HUES64 (cell line): ENCODE measurements around the gene TSPAN14.

Experiments
- H3K27ac ChIP-seq: 2 replicates; pipeline ENCODE4 v1.7.0; 2013; ENCODE audit warnings: low read depth, low read length, inconsistent platforms
- H3K27me3 ChIP-seq: 2 replicates; pipeline ENCODE4 v1.6.1; 2013; ENCODE audit warnings: mild to moderate bottlenecking, low read length; ENCODE audit not compliant: insufficient read depth
- H3K36me3 ChIP-seq: 2 replicates; pipeline ENCODE4 v1.6.1; 2013; ENCODE audit warnings: mild to moderate bottlenecking, low read length; ENCODE audit not compliant: insufficient read depth
- H3K4me1 ChIP-seq: 2 replicates; pipeline ENCODE4 v1.6.1; 2013; ENCODE audit warnings: mild to moderate bottlenecking, low read length, moderate library complexity; ENCODE audit not compliant: insufficient read depth
- H3K4me3 ChIP-seq: 2 replicates; pipeline ENCODE4 v1.5.1; 2013; ENCODE audit warnings: mild to moderate bottlenecking, low read length, moderate library complexity
- H3K9ac ChIP-seq: 2 replicates; pipeline ENCODE4 v1.6.1; 2013; ENCODE audit warnings: mild to moderate bottlenecking, low read depth, low read length
- H3K9me3 ChIP-seq: 2 replicates; pipeline ENCODE4 v1.6.1; 2013; ENCODE audit warnings: low read depth, low read length; ENCODE audit not compliant: insufficient read depth
- WGBS: fragments of 150-250, 120-280 bp; methylation state at CpG from one replicate; pipeline ENCODE4 v1.1.7; 2013; ENCODE audit warnings: missing lambda C conversion rate; 5-methylcytosine and 5-hydroxymethylcytosine counted together

TSPAN14 gene

GRCh38 chr10:80544316-80544953, 90.3 kb downstream of the TSPAN14 start:
- no peak overlapping the region for H3K27ac ChIP-seq
- H3K27me3 ChIP-seq, result no peaks in the 10 kb centered on the region
- H3K9me3 ChIP-seq, result no peaks in the 10 kb centered on the region
- H3K36me3 ChIP-seq, result no peaks in the 10 kb centered on the region
- H3K4me1 ChIP-seq, result no peaks in the 10 kb centered on the region
- 83% methylated on average over 12 of the region's 12 CpGs for WGBS
- no peak overlapping the region for H3K9ac ChIP-seq
- H3K4me3 ChIP-seq, result no peak overlapping the region

- no peak overlapping the region for H3K4me3 ChIP-seq
- no peaks in the 10 kb centered on the region for H3K4me1 ChIP-seq
- H3K9ac ChIP-seq, result no peak overlapping the region
- no peaks in the 10 kb centered on the region for H3K36me3 ChIP-seq
- H3K27me3 ChIP-seq, result no peaks in the 10 kb centered on the region
- H3K27ac ChIP-seq, result no peak overlapping the region
- 96% methylated on average over 6 of the region's 7 CpGs for WGBS
- no peaks in the 10 kb centered on the region for H3K9me3 ChIP-seq
These were observed 91.3 kb downstream of the TSPAN14 start for GRCh38 chr10:80545258-80545881.

DNA sequence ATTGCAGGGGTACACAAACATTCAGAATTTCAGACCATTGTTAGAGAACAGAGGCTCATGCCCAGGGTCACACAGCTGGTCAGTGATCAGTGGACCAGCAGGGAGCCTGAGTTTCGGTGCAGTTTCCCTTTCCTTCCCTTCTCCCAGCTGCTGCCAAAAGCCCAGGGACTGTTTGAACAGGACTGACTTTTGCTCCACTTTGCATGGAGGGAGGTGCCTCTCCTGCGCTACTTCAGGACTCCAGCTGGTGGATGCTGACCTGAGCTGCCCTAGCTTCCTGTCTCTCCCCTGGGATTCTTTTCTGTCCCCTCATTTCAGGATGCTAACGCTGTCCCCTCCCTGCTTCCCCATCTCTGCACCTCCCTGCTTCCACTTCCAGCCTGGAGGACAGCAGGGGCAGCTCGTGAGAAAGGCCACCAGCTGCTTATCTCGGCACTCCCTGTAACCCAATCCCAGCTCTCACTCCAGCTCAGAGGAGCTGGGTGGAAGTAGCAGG, 98.1 kb downstream of the TSPAN14 start:
- peaks cover 10% of the 10 kb centered on the region; the same call in 1 of the 2 replicates for H3K4me1 ChIP-seq
- no peak overlapping the region for H3K9ac ChIP-seq
- H3K4me3 ChIP-seq, result no peak overlapping the region
- no peaks in the 10 kb centered on the region for H3K36me3 ChIP-seq
- no peaks in the 10 kb centered on the region for H3K9me3 ChIP-seq
- H3K27ac ChIP-seq, result no peak overlapping the region
- no peaks in the 10 kb centered on the region for H3K27me3 ChIP-seq
- WGBS, result 37% methylated on average over 5 of the region's 5 CpGs

DNA sequence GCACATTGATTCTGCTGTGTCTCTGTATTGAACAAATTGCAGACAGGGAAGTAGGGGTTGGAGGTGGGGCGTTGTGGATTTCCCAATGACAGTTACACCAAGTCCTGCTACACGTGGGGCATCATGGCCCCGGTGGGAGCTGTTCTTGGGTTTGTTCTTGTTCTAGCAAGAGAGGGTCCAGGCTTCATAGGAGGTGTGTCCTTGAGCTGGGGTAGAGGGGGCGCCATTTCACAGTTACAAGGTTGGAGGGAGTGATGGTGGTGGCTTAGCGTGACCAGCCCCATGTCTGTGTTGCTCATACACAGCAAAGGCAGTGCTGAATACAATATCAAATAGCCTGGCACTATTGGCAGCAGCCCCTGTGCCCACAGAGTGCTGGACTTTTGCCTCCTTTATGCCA, 99.3 kb downstream of the TSPAN14 start:
- no peak overlapping the region for H3K4me3 ChIP-seq
- no peaks in the 10 kb centered on the region for H3K36me3 ChIP-seq
- H3K27ac ChIP-seq, result no peak overlapping the region
- WGBS, result 94% methylated on average over 5 of the region's 5 CpGs
- peaks cover 10% of the 10 kb centered on the region; the same call in 1 of the 2 replicates for H3K4me1 ChIP-seq
- no peaks in the 10 kb centered on the region for H3K9me3 ChIP-seq
- H3K9ac ChIP-seq, result no peak overlapping the region
- no peaks in the 10 kb centered on the region for H3K27me3 ChIP-seq

GRCh38 chr10:80554050-80554449, 99.9 kb downstream of the TSPAN14 start:
- WGBS, result 93% methylated on average over 5 of the region's 5 CpGs

DNA sequence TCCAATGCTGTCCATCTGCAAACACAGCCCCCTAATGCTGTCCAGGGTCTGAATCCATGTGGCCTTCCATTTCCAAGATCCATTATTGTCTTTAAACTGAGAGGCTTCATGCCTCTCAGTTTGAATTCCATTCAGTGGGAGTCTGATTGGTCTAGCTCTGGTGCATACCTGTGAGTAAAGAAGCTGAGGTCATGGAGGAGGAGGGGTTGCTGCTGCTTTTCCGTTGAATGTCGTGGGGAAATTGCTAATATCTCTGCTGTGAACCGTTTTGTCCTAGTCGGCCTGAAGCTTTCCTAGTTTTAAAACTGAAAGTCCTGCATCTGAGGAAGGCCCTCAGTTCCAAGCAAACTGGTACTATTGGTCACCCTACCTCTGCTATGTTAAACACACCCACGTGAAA, 101.3 kb downstream of the TSPAN14 start:
- Histone ChIP-seq H3K9ac (no peak overlapping the region), H3K4me3 (no peak overlapping the region), H3K4me1 (peaks cover 10% of the 10 kb centered on the region; the same call in 1 of the 2 replicates), H3K27ac (no peak overlapping the region), H3K27me3 (no peaks in the 10 kb centered on the region), H3K9me3 (no peaks in the 10 kb centered on the region), H3K36me3 (no peaks in the 10 kb centered on the region)
- 50% methylated on average over 5 of the region's 5 CpGs for WGBS

More at GRCh38 chr10:80554050-80554449, 99.9 kb downstream of the TSPAN14 start:
- Histone ChIP-seq H3K4me3 (no peak overlapping the region), H3K36me3 (no peaks in the 10 kb centered on the region), H3K4me1 (peaks cover 10% of the 10 kb centered on the region; the same call in 1 of the 2 replicates), H3K27me3 (no peaks in the 10 kb centered on the region), H3K27ac (no peak overlapping the region), H3K9me3 (no peaks in the 10 kb centered on the region), H3K9ac (no peak overlapping the region)

DNA sequence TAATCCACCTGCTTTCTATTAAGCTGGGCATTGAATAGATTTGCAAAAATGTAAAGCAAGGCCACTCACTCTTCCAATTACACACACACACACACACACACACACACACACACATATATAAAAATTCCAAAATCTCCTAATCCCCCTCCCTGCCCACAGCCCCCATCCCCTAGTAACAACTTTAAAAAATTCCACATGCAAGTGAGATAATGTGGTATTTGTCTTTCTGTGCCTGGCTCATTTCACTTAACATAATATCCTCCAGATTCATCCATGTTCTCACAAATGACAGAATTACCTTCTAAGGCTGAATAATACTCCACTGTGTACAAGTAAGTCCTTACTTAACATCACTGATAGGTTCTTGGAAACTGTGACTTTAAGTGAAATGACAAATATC, 107.8 kb downstream of the TSPAN14 start:
- Histone ChIP-seq H3K9ac (no peak overlapping the region), H3K9me3 (no peaks in the 10 kb centered on the region), H3K36me3 (no peaks in the 10 kb centered on the region), H3K4me1 (no peaks in the 10 kb centered on the region), H3K4me3 (no peak overlapping the region), H3K27me3 (no peaks in the 10 kb centered on the region), H3K27ac (no peak overlapping the region)

DNA sequence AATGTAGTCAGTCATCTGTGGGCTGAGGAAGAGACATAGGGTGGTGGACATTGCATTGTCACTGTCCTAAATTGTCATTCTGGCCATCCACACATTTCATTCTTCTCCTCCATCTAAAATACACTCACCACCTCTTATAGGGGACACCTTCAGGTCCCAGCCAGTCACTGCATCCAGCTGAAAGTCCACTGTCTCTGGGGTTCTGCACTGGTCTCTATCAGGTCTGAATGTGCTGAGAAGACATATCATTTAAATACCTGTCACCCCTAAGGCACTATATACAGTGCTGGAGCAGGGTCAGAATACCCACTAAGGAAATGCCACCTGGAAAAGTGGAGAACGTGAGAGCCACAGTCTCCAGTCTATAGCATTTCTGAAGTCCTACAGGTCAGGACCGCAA, 113.2 kb downstream of the TSPAN14 start:
- Histone ChIP-seq H3K4me3 (no peak overlapping the region), H3K36me3 (no peaks in the 10 kb centered on the region), H3K9ac (no peak overlapping the region), H3K9me3 (no peaks in the 10 kb centered on the region), H3K27ac (no peak overlapping the region), H3K27me3 (no peaks in the 10 kb centered on the region), H3K4me1 (no peaks in the 10 kb centered on the region)
- WGBS, result 95% methylated on average over 2 of the region's 2 CpGs

DNA sequence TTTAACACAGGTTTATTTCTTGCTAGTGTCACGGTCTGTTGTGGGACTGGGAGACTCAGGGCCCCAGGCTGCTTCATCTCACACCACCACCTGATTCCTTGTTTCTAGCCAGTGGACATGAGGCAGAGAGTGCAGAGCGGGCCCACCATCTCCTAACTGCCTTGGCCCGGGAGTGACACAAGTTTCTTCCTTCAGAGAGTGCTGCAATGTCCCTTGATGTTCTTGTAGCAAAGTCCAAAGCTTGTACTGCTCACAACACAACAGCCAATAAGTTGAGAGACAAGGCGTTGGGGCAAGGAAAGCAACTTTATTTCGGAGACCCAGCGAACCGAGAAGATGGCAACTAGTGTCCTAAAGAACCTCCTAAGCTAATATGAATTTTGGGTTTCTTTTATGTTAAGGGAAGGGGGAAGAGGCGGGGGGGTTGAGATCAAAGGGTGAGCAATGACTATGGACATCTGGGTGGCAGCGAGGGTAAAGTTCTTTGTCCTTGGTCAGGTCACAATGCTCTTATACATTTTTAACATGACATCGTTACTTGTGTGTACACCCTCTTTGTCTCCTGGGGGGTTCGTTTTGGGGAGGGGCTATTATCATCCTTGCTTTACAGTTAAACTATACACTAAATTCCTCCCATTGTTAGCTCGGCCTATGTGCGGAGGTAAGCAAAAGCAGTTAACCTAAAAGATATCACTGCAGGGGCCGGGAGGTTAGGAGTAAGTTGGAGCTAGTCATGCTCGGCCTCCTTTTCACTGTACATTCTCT, 115.2 kb downstream of the TSPAN14 start:
- Histone ChIP-seq H3K4me3 (no peak overlapping the region), H3K9me3 (no peaks in the 10 kb centered on the region), H3K4me1 (no peaks in the 10 kb centered on the region), H3K27me3 (no peaks in the 10 kb centered on the region), H3K9ac (no peak overlapping the region), H3K27ac (no peak overlapping the region), H3K36me3 (no peaks in the 10 kb centered on the region)
- WGBS, result 95% methylated on average over 14 of the region's 15 CpGs

GRCh38 chr10:80571352-80571751, 117.2 kb downstream of the TSPAN14 start:
- 97% methylated on average over 9 of the region's 9 CpGs for WGBS
- no peaks in the 10 kb centered on the region for H3K27me3 ChIP-seq
- no peak overlapping the region for H3K27ac ChIP-seq
- H3K9me3 ChIP-seq, result no peaks in the 10 kb centered on the region
- H3K36me3 ChIP-seq, result no peaks in the 10 kb centered on the region
- no peak overlapping the region for H3K9ac ChIP-seq
- no peak overlapping the region for H3K4me3 ChIP-seq
- H3K4me1 ChIP-seq, result no peaks in the 10 kb centered on the region

- WGBS, result 67% methylated on average over 5 of the region's 5 CpGs
- no peaks in the 10 kb centered on the region for H3K4me1 ChIP-seq
These were observed 125.2 kb downstream of the TSPAN14 start for GRCh38 chr10:80579181-80579763.

More at GRCh38 chr10:80579181-80579763, 125.2 kb downstream of the TSPAN14 start:
- no peak overlapping the region for H3K4me3 ChIP-seq
- H3K27me3 ChIP-seq, result no peaks in the 10 kb centered on the region
- 0 out of 2 replicates have a peak, but pooled peaks cover 4% of the 10 kb centered on the region for H3K9me3 ChIP-seq
- H3K36me3 ChIP-seq, result no peaks in the 10 kb centered on the region
- H3K27ac ChIP-seq, result no peak overlapping the region
- H3K9ac ChIP-seq, result no peak overlapping the region
